Activated CD4-positive, alpha-beta T cell treated with anti-CD3 and anti-CD28 coated beads for 4 hours (primary cell): ENCODE results near the gene CLSTN3.
A peak's percentile ranks its signal among the peaks of the same experiment; 100 is the strongest.
"Not testable (repeated sequence)": the region's sequence is repeated elsewhere in the genome, so short reads cannot be mapped to it uniquely, and the experiment has no call there.

Source experiments
- DNase-seq, 2 donors: peaks; one replicate each; pipeline ENCODE4 v3.0.0-alpha.2; 2020

Gene CLSTN3

GRCh38 chr12:7154042-7154441, 23.9 kb downstream of the CLSTN3 start:
- no peak for DNase-seq

DNA sequence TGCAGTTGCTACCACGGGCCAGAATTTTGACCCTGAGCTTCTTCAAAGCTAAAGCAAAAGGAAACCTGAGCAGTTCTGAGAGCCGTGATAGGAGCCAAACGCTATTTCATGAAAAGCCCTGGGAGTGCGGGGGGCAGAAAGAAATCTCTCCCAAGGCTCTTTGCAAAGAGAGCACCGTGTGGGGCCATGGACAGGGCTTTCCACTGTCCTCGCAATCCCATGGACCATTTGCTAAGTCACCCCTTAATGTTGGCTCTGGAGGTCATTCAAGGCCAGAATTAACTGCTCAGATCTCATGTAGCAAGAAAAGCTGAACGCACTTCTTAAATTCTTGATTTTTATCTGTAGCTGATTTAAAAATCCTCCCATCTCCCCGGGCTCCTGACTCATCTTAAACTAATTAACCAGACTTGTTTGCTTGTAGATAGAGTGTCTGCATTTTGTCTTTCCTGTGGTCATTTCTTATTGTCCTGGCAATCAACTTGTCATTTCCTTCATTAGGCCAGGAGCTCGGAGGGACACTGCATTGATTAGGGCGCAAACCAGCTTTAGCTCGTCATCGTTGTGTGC, 24.8 kb downstream of the CLSTN3 start:
- DNase-seq: no peak

DNA sequence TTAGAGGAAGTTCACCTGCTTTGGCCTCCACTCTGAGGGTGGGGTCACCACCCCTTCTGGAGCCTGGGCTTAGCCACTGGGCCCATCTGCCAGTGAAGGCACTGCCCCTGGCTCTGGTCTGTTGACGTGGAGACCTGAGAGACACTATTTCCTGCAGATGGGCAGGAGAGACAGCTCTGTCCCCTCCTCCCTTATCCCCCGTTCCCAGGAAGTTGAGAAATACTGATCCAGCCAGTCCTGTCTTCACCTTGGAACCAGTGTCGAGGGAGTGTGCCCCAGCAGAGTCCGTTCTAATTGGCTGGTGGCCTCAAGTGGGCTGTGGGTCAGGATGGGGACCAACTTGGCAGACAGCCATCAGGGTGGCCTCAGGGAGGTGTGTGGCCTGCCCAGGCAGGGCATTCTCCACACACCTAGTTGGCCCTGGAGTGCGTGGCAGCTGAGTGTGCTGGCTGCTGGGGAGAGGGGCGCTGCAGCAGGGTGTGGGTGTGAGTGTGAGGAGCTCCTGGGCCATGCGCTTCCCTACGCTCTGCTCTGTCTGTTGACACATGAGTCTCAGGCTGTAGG, 25.4 kb downstream of the CLSTN3 start:
- no peak for DNase-seq

- no peak for DNase-seq
Measured at GRCh38 chr12:7156259-7157197, 26.4 kb downstream of the CLSTN3 start.

GRCh38 chr12:7157391-7157790, 27.2 kb downstream of the CLSTN3 start:
- no peak for DNase-seq

- no peak for DNase-seq
Measured at GRCh38 chr12:7158781-7159609, 28.8 kb downstream of the CLSTN3 start.

DNA sequence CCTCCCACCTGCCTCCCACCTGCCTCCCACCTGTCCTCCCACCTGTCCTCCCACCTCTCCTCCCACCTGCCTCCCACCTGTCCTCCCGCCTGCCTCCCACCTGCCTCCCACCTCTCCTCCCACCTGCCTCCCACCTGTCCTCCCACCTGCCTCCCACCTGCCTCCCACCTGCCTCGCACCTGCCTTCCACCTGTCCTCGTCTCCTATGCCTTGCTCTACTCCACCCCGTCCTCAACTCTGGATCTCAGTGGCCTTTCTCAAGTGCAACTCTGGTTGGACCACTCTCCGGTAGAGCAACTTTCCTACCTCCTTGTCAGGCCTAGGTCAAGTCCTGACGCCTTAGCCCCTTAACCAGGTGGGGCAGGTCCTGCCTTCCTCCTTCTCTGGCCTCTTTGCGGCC, 30.0 kb downstream of the CLSTN3 start:
- no peak for DNase-seq

GRCh38 chr12:7161327-7161726, 31.2 kb downstream of the CLSTN3 start:
- no peak for DNase-seq

DNA sequence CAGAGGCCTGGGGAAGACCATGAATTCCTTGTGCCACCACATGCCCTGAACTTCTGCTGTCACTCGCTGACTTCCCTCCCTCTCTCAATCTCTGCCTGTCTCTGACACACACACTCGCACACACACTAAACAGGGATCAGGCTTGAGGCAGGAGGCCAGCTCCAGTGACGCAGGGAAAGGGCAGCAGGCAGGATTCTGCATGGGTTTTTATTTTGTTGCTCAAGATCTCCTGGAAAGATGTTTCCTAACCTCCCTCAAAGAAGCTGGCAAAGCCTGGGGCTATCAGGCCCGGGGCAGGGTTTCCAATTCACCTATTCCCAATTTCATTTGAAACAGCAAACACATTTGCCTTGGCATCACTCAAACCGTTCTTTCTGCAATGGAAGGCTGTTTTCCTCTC, 31.6 kb downstream of the CLSTN3 start:
- no peak for DNase-seq

DNA sequence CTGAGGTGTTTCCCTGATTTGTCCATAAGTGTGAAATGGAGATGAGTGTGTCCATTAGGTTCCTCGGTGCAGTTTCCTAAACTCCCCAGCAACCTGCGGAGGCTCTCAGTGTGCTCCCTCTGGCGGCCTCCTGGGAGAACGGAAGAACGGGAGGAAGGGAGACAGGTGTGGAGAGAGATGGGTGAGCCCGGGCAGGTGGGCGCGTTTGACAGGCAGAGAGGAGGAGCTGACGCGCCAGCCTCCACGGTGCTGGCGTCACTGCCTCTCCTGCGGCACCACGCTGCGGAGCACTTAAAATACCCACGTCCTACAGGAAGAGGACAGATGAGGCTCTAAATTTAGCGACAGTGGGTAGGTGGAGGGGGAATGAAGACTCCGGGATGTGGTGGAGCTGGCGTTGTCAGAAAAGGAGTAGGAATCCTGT, 32.5 kb downstream of the CLSTN3 start:
- DNase-seq: peak in 1 of 2 donors; percentile 9

DNA sequence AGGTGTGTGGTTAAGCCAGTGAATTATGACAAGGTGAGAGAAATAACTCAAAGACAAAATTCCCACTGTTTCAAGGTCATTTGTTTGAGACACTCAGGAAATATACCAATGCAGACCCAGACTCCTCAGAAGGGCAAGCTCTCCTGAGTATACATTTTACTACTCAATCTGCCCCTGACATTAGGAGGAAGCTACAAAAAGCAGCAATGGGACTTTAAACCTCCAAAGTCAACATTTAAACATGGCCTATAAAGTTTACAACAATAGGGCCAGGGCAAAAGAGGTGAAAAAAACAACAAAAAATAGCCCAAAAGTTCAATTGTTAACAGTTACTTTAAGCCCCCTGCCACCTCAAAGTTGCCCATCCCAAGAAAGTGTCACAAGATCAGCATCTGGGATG, 39.8 kb downstream of the CLSTN3 start:
- DNase-seq: no peak

DNA sequence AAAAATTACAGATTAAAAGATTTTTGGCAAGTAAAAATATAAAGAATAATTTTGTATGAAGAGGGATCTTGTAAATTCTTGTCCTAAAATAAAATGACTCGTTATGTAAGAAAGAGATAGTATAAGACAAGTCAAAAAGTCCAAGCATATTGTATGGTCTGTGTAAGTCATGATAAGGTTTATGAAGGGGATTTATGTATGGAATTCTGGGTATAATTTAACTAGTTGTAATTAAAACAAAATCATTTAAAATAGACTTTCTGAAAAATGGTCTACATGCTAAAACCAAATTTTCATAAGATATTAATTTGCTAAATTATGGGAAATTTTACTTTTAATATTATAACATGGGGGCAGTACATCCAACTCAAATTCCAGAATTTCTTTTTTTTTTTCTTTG, 41.7 kb downstream of the CLSTN3 start:
- DNase-seq: no peak

- DNase-seq: no peak
Measured at GRCh38 chr12:7175493-7175892, 45.3 kb downstream of the CLSTN3 start.

GRCh38 chr12:7176595-7176994, 46.4 kb downstream of the CLSTN3 start:
- no peak for DNase-seq

DNA sequence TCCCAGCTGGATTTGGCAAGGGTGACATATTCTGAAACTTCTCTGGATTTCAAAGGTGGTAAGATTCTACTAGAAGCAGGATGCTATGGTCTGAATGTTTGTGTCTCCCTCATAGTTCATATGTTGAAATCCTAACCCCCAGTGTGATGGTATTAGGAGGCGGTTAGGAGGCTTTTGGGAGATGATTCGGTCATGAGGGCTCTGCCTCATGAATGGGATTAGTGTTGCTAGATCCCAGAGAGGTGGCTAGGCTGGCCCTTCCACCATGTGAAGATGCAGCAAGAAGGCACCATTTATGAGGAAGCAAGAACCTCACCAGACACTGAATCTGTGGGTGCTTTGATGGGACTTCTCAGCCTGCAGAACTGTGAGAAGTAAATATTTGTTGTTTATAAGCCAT, 48.3 kb downstream of the CLSTN3 start:
- no peak for DNase-seq

DNA sequence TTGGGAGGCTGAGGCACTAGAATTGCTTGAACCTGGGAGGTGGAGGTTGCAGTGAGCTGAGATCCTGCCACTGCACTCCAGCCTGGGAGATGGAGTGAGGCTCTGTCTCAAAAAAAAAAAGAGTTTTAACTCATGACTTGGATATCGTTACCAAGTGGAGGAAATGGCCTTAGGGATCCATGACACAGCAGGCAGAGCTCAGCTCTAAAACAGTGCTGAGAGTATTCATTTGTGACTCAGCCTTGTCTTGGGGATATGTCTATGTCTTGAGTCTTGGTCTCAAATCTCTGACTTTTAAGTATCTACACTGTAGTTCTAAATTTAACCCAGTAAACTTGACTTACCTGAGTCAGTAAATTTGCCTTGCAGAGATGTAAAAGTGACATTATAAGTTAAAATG, 50.5 kb downstream of the CLSTN3 start:
- DNase-seq: no peak

- DNase-seq: not testable (repeated sequence)
Measured at GRCh38 chr12:7186058-7186457, 55.9 kb downstream of the CLSTN3 start.

- peak; percentile 56 to 61 for DNase-seq
Measured at GRCh38 chr12:7188562-7189397, 58.6 kb downstream of the CLSTN3 start.

DNA sequence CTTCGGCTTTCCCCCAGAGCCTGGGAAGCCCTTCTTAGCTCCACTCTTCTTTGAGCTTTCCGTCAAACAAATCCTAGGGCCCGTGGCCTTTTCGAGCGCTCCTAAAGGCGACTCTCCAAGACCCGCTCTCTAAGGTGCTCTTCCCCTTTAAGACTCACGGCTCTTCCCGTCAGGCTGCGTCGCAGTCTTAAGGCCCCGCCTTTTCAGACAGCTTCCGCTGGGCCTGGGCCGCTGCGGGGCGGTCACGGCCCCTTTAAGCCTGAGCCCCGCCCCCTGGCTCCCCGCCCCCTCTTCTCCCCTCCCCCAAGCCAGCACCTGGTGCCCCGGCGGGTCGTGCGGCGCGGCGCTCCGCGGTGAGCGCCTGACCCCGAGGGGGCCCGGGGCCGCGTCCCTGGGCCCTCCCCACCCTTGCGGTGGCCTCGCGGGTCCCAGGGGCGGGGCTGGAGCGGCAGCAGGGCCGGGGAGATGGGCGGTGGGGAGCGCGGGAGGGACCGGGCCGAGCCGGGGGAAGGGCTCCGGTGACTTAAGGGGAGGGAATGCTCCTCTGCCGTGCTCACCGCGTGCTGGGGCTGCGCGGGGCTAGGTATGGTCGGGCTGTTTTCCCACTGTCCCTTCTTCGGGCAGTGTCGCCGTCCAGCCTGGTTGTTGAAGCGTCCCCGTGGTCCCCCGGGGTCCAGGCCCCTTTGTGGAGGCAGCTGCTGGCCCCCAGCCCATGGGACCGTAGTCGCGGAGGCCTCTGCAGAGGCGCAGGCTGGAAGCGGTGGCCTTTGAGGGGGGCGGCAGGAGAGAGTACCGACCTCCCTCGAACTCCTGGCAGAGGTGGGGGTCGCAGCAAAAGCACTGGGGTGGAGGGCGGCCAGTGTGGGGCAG, 59.5 kb downstream of the CLSTN3 start, which contains the start of gene PEX5:
PEX5 (plus strand) TSS at position 289 of the 870 bp plus-strand sequence. CDS start 692 bp downstream, outside the sequence.
- peak; percentile 80 to 85 for DNase-seq

- peak in 1 of 2 donors; percentile 8 for DNase-seq
Measured at GRCh38 chr12:7190268-7191055, 60.3 kb downstream of the CLSTN3 start.
